ENCODE measurements around the gene PRKCB.

PRKCB gene

DNA sequence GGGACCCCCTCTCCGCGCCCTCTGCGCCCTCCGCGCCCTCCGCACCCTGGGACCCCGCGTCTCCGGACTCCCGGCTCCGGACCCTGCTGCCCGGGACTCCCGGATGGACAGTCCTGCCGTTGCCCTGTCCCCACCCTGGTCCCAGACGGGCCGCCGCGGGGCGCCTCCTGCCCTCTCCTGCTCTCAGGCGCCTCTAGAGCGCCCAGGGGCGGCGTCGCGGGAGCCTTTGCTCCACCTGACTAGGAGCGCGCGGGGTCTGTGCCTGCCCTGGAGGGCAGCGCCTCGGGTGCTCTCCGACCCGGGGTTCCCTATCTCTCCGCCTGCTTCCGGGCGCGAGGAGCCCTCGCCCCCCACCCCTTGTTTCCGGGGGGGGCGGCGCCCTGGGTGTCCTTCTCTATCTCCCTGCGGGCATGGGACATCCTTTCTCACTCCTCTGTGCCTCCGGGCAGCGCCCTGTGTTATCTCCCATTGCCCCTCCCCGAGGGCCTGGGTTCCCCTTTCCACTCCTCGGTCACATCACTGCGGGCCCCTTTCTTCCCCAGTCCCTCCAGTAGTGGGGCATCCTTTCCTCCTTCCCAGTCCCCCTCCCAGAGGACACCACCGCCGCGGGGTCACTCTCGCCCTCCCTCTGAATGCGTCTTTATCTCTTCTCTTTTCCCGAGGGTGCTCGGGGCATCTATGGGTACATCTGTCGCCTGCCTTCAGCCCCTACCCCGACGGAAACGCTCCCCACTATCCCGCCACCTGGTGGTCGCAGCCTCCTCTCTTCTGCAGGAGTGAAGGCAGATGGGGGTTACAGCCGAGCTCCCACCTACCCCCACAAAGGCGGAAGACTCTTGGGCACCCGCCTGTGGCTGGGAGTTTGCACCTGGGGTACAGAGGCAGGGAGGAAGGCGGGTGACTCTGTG, 875 bp downstream of the PRKCB start:
- peak; percentile 53 for DNase-seq

DNA sequence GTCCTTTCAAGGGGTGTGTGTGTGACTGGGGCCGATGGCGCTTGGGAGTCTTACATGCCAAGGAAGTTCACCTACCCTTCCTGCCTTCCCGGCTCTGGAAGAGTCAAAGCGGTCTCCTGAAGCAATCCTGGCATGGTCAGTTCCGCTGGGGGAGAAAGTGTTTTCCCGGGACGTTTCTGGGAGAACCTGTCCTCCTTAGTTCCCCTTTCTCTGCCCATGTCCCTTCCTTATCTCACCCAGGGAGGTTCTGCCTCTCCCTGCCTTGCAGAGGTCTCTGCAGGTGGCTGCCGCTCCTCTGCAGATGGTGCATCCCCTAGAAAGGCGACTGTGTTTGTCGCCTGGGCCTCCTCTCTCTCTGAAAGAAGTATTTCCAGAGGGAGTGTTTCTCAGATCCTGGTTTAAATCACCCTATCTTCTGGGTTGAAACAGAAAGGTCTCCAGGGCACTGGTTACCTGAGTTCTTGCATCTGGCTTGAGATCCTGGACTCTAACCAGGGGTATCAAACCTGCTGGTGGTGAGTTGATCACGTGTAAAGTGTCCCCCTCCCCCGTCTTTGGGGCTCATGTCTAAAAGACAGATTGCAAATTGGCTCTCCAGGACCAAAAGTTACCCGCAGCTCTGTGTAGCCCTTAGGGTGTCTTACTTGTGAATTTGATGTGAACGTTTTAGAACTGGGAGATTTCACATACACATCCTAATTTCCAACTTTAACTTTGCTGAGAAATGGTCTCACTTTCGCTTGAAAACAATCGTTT, 1.9 kb downstream of the PRKCB start:
- no peak for DNase-seq

DNA sequence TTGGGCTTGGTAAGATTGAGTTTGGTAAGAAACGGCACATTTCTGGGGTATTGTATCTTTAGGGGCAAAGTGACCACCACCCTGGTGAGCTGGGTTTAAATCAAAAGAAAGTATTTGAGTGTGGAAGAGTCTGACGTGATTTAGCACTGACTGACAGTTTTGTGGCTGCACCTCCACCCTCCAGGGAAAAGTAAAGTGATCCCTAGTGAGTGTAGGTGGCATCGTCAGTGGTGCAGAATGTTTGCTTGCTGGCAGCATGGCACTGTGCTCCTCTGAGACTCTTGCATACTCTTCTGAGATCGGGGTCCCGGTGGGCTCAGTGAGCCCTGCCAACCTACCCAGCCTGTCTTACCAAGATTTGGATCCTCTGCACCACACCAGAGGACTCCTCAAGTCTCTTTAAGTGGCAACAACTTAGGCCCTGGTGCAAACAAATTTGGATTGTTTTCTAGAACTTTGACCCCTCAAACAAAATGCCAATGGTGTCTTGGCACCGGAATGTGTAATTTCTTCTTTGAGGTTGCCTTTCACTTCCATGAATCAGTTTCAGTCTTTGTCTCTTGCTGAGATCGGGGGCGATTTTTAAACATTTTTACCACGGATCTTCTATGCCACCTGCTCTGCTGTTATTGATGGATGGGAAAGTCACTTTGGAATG, 2.8 kb downstream of the PRKCB start:
- no peak for DNase-seq

DNA sequence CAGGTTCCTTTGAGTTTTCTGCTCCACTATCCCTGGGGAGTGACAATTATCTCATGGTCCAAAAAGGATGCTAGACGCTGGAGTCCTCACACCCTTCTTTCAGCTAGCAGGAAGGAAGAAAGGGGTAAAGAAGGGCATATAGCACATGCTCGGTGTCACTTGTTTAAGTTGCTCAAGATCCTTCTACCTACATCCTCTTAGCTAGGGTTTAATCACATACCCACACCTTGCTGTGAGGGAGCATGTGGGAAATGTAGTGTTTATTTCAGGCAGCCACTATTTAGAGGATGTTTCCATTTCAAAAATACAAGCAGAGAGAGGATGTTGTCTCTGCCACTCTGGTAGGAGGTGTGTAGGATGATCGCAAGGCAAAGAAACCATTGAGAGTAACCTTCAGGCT, 4.5 kb downstream of the PRKCB start:
- DNase-seq: no peak

DNA sequence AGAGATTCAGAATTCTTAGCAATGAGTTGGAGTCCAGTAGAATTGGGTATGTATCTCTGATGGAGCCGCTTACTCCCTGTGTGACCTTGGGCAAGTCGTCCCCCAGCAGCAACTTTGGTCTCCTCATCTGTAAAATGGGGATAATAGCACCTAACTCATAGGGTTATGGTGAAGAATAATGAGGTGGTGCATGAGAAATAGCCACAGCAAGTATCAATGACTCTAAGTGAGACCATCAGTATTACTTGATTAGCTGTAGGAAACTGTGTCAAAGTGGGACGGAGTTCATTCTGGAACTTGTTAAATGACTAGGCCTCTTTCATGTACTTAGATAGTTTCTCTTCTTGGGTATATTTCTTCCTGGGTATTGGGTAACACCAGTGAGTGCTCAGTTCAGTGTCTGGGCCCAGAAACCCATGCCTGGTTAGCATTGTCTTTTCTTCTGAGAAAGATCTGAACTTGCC, 6.4 kb downstream of the PRKCB start:
- no peak for DNase-seq

DNA sequence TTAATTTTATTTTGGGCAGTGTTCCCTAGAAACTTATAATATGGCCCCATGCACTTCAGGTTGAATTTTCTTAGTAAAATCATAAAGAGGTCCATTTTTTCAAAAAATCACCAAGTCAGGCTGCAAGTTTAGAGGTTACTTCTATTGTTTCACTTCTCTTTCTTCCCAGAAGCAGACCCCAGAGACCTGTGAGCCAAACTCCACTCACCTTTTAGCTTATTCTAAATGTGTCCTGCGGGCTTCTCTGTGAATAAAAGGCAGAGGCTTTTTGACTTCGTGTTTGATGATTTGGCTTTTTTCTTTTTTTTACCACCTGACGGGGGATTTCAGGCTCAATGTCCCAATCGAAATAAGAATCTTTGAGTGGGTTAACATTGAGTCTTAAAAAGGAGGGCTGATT, 7.4 kb downstream of the PRKCB start:
- no peak for DNase-seq

DNA sequence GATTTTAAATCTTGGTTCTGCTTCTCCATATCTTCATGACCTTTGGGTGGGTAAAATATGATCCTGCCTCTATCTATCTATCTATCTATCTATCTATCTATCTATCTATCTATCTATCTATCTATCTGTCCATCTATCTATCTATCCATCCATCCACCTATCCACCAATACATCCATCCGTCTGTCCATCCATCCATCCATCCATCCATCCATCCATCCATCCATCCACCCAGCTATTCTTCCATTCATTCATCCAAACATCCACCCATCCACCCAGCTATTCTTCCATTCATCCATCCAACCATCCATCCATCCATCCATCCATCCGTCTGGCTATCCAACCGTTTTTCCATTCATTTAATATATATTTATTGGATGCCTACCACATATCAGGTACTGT, 11.5 kb downstream of the PRKCB start:
- no peak for DNase-seq

DNA sequence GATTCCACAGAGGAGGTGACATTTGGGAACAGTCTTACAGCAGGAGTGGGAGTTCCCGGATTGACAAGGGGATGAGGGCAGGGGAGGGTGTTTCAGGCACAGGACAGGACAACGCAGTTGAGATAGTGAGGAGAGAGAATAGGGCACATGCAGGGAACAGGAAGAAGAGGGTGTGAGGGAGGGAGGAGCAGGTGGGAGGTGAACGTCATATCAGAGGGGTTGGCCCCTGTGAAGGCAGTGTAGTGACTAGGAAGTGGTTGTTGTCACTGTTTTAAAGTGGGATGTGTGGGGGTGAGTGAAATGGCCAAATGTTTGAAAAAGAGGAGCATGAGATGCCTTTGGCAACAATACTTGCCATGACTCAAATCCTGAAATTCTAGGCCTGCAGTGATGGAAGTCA, 12.2 kb downstream of the PRKCB start:
- peak; percentile 54 to 60 for DNase-seq

DNA sequence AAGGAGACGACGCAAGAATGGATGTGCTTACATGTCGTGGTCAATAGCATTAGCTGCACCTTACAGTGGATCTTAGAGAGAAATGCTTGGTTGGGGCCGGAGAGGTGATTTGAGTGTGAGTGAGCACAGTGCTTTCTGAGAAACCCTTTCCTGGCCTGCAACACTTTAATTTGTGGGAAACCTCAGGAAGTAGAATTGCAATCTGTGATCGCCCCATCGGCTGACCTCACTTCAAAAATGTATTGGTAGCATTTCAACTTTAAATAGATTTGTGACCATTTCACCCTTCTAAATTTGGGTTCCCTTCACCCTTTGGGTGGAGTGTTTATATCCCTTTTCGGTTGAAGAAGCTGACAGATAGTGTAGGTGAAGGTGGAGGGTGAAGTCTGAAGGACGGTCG, 13.2 kb downstream of the PRKCB start:
- no peak for DNase-seq

DNA sequence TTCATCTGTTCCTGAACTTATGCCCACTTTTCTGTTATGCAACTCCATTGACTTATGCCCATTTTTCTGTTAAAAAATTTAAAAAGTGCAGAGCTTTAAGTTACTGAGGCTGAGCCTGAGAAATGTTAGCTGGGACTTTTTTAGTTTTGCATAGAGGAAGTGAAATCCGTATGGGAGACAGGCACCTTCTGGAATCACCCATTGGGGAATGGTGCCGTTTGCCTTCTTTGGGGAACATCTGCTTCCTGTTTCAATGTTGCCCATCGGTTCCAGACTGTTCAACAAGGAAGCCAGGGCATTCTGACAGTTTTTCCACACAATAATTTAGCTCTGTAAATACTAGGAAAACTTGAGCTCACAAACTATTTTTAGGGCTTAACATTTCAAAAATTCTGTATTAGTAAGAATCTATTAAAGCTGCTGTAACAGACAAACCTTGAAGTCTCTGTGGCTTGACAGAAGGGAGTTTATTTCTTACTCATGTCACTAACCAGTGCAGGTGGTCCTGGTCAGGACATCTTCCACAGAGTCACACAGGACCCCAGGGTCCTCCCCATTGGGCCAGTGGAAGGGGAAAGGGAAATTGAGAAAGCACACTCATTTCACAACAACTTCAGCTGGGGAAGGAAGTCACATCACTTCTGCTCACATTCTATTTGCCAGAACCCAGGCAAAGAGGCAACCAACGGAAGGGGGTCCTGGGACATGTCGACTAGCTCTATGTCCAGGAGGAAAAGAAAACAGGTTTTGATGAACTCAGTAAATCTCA, 17.2 kb downstream of the PRKCB start:
- no peak for DNase-seq

DNA sequence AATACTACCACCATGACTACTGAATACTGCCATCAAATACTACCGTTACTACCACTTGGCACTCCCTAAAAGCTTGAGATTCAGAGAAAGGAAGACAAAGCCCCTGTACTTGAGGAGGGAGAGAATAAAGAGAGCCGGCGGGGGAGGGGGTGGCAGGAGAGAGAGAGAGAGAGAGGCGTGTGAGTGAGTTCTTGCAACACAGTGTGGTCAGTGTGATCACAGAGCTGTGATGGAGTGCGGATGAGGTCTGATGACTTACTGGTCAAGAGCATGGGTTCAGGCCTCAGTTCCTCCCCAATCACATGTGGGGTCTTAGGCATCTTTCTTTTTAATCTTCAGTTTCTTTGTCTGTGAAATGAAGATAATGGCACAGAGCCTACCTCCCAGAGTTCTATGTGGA, 19.2 kb downstream of the PRKCB start:
- DNase-seq: no peak

DNA sequence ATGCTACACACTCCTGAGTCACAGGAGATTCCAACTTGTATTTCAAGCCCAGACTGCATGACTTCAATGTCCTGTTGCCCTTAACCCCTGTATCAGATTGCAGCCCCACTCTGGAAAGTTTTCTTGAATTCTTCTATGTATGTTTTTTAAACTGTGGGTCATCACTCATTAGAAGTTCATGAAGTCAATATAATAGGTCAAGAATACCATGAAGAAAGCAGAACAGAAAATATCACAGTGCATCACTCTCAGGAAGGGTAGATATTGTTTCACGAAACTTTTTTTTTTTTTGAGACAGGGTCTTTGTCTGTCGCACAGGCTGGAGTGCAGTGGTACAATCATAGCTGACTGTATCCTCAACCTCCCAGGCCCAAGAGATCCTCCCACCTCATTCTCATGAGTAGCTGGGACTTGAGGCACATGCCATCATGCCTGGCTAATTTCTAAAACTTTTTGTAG, 20.5 kb downstream of the PRKCB start:
- DNase-seq: no peak

DNA sequence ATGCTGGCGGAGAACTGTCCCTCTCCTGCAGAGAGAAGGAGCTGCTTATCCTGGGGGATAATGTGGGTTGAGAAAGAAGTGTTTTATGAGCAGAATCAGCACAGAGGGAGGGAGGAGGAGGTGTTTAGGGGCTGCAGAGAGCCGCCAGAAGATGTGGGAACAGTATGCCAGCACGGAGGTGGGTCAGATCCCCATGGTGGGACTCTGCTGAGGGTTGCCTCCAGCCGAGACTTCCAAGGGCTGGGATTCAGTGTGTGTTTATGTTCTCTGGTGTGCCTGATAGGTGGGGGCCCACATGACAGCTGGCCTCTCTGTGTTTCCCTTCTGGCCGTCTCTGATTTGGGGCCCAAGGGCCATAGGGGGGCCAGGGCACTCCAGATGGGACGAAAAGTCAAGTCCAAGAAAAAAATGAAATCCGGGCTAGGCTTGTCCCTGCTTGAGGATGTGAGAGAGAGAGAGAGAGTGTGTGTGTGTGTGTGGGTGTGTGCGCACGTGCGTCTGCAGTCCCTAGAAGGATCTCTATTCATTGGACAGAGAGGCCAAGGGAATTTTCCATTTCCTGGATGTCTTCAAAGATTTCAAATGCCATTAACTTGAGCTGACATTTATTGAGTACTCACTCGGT, 21.6 kb downstream of the PRKCB start:
- no peak for DNase-seq

DNA sequence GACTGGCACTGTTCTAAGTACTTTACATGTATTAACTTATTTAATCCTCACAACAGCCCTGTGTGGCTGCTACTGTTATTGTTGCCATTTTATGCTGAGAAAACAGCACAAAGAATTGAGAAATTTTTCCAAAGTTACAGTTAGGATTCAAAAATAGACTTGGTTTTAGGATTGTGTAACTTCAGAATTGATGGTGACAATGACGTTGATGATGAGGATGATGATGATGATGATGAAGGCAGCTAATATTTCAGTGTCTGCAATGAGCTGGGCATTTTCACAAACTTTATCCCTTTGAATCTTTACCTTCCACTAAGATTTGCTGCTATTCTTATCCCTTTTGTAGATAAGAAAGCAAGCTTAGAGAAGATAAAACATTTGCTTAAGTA, 22.1 kb downstream of the PRKCB start:
- no peak for DNase-seq

DNA sequence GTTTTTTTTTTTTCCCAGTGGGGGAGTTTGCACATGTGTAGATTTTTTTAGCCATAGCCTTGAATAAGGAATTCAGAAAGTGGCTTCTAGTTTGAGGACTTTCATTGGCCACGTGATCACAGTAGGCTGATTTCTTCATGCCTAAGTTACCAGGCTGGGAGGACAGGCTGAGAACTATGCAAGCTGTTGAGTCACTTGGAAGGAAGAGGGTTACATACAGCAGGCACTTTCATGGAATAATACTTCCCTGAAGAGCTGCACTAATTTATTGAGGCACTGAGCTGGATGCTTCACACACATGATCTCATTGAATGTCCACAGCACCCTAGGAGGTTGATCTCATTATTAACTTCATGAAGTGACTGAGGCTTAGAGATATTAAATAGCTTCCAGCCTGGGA, 22.8 kb downstream of the PRKCB start:
- no peak for DNase-seq

DNA sequence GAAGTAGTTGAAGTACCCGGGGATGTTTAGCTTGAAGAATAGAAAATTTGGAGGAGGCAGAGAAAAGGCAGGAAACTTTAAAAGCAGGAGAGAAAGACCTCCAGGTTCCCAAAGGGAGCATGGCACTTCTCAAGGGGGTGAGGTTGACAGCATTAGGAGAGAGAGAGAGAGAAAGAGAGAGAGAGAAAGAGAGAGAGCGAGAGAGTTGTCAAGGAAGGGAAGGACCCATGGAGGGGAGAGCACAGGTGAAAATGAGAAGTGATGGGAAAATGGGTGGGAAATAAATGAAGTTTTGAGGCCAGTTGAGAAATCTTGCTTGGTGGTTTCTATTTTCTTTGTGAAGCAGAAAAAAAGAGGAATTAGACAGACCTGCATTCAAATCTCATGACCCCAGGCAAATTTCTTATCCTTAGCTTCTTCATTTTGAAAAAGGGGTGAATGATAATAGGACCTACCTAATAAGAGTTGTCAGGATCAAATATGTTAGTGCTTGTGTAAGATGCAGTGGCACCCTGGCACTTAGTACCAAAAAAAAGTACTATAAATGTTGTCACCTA, 24.0 kb downstream of the PRKCB start:
- DNase-seq: no peak

DNA sequence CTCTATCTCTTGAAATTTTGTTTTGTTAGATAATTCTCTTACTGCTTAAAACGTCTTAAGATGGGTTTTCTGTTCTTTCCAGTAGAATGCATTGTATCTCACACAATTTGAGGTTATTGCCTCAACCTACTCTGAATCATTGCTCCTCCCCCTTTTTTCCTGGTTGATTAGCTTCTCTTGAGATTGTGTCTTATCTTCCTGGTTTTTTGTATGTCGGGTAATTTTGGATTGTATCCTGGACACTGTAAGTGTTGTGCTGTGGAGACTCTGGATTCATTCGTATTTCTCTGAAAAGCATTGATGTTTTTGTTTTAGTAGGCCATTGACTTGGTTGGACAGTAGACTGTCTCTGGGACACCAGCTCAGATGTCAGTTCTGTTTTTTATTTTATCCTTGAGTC, 26.1 kb downstream of the PRKCB start:
- no peak for DNase-seq

DNA sequence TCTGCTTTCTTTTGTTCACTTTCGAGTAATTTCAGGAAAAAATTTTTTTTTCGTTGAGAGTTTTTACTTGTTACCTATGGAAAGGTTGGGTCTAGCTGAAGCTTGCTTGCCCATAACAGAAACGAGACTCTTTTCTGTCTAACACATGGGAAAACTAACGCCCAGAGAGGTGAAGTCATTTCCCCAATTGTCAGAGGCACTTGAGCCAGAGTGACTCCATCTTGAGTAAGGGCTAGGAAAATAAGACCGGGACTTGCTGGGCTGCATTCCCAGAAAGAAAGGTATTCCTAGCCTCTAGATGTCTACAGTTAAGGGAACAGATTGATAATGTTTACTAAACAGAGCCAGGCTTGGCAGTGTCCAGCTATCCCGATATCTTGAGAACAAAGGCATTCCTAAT, 26.8 kb downstream of the PRKCB start:
- no peak for DNase-seq

DNA sequence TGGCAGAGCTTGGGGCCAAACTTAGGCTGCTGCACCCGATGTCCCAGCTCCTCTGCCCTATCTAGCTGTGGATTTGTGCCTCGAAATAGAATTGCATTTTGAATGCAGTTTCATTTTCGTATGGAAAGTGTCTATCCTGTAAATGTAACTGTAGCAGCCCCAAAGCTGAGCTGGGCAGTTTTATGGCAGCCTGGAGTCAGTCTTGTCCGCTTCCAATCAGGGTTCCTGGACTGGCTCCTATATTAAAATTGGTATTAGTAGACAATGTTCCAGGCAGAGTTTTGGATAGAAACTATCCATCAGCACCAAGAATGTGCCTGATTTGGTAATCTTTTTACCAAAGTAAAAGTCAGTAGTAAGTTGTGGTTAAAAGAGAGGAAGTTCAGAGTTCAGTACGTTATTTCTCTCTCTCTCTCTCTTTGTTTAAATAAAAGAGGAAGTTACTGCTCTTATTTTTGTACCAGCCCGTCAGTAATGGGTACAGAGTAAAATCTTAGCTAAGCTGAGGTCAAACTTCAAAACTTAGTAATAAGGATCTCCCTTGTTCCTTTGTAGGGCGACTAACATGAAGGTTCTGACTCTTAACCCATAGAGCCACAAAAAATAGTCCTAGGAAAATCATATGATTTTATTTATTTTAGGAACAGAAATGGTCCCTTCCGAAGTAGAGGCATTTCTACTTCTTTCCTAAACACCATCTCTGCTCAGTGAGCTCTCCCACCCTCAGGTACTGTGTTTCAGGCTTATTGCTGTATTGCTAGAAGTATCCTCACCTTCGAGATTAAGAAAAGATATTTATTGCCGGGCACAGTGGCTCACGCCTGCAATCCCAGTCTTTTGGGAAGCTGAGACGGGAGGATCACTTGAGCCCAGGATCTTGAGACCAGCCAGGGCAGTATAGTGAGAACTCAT, 28.0 kb downstream of the PRKCB start:
- no peak for DNase-seq

DNA sequence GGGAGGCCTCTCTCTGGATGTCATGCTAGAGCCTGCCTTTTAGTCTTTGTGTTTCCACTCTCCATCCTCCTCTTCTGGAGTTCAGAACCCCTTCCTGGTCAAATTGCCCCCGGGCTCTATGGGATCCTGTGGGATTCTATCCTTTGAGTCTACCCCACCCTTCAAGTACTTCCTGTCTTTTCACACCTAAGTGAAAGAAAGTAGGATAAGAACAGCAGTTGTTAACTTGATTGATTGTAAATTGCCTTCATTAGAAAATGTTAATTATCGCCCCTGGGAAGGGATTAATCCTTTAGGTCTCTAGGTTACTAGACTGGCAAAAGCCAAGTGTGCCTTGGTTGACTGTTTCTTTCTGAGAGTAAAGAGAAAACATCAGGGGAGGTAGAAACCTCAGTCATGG, 30.1 kb downstream of the PRKCB start:
- no peak for DNase-seq

DNA sequence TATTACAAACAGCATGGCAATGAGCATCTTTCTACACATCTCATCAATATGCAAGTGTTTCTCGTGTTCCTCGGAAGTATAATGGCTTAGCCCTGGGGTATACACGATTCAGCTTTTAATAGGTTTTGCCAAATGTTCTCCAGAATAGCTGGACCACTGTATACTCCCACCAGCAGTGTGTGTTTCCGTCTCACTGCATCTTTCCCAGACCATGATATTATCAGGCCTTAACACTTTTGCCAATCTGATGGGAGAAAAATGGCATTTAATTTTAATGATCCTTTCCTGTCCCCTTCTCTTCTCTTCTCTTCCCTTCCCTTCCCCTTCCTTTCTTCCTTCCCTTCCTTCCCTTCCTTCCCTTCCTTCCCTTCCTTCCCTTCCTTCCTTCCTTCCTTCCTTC, 30.8 kb downstream of the PRKCB start:
- DNase-seq: no peak
